H1 (cell line): ENCODE data around the gene RIPOR2. TPM values are rescaled to one million over a fixed set of nuclear protein-coding genes. Genes with fewer than 3 reads are reported as not detected.
A peak's percentile ranks its signal among the peaks of the same experiment; 100 is the strongest.

Experiments
- CTCF ChIA-PET: fragments of 300-600 bp; sonication (Branson Sonifier 250); formaldehyde crosslinking; loops from one replicate; lab custom pipeline; 2021; ENCODE audit not compliant: partially characterized antibody; lab: Charles Lee
- POLR2A ChIA-PET: fragments of 300-600 bp; sonication (Branson Sonifier 250); formaldehyde crosslinking; loops from one replicate; lab custom pipeline; 2021; ENCODE audit warnings: inconsistent platforms; ENCODE audit not compliant: partially characterized antibody; lab: Charles Lee
- DNase-seq, 2 experiments: peaks; one replicate each; pipeline versions ENCODE4 v3.0.0 to v3.0.0-alpha.2; 2010 to 2022; ENCODE audit warnings: low spot score in 2 of 2, low read depth in 1 of 2, mixed read lengths in 1 of 2
- FAIRE-seq: peaks from 2 replicates; lab custom pipeline; 2011; peaks lifted over from hg19 to GRCh38; lab: Jason Lieb, UNC
- H2AFZ ChIP-seq: 2 replicates; pipeline ENCODE4 v1.8.1; 2012; ENCODE audit warnings: low read length, inconsistent platforms
- H2AK5ac ChIP-seq: 2 replicates; pipeline ENCODE4 v1.6.1; 2013; ENCODE audit warnings: low read depth, low read length
- H2BK120ac ChIP-seq: replicated peaks from 2 replicates; pipeline ENCODE3; 2013; ENCODE audit warnings: low read depth, low read length, inconsistent platforms
- H2BK12ac ChIP-seq: 2 replicates; pipeline ENCODE4 v1.6.1; 2013; ENCODE audit warnings: low read depth, low read length
- H2BK15ac ChIP-seq: 2 replicates; pipeline ENCODE4 v1.6.1; 2013; ENCODE audit warnings: low read length
- H2BK20ac ChIP-seq: 2 replicates; pipeline ENCODE4 v1.6.1; 2013; ENCODE audit warnings: low read length
- H2BK5ac ChIP-seq: 2 replicates; pipeline ENCODE4 v1.6.1; 2013; ENCODE audit warnings: low read depth, low read length
- H3K14ac ChIP-seq: 2 replicates; pipeline ENCODE4 v1.6.1; 2013; ENCODE audit warnings: inconsistent platforms; ENCODE audit not compliant: insufficient read length
- H3K18ac ChIP-seq: 2 replicates; pipeline ENCODE4 v1.6.1; 2013; ENCODE audit warnings: low read length; ENCODE audit errors: extremely low read depth
- H3K23ac ChIP-seq: 2 replicates; pipeline ENCODE4 v1.6.1; 2013; ENCODE audit warnings: inconsistent platforms; ENCODE audit not compliant: insufficient read length
- H3K23me2 ChIP-seq: 2 replicates; pipeline ENCODE4 v1.6.1; 2013; ENCODE audit warnings: low read depth, low read length
- H3K27ac ChIP-seq: 2 replicates; pipeline ENCODE4 v1.6.1; 2011; ENCODE audit warnings: low read depth, low read length, inconsistent platforms
- H3K27me3 ChIP-seq, 4 experiments: replicated peaks in 1 of 4; 1 replicate in 1 of 4; 2 replicates in 3 of 4; pipeline versions ENCODE4 v1.6.1 to v1.8.1; 2011 to 2013; ENCODE audit warnings: low read length in 3 of 4, mild to moderate bottlenecking in 3 of 4, inconsistent platforms in 2 of 4, mixed read lengths in 2 of 4, moderate library complexity in 1 of 4; ENCODE audit not compliant: control insufficient read depth in 3 of 4, insufficient read depth in 3 of 4; ENCODE audit errors: extremely low read depth in 1 of 4
- H3K36me3 ChIP-seq, 4 experiments: 2 replicates each; pipeline versions ENCODE4 v1.6.1 to v1.8.1; 2011 to 2013; ENCODE audit warnings: mild to moderate bottlenecking in 4 of 4, low read length in 3 of 4, moderate library complexity in 2 of 4, control low read depth in 1 of 4, inconsistent platforms in 1 of 4; ENCODE audit not compliant: insufficient read depth in 4 of 4, control insufficient read depth in 2 of 4
- H3K4ac ChIP-seq: replicated peaks from 2 replicates; pipeline ENCODE3; 2013; ENCODE audit warnings: low read length, low read depth, mixed read lengths, inconsistent platforms; ENCODE audit not compliant: insufficient read length
- H3K4me1 ChIP-seq, 4 experiments: replicated peaks in 1 of 4; 1 replicate in 1 of 4; 2 replicates in 3 of 4; pipeline versions ENCODE4 v1.6.1 to v1.8.1; 2011 to 2013; ENCODE audit warnings: low read length in 3 of 4, inconsistent platforms in 2 of 4, mixed read lengths in 1 of 4; ENCODE audit not compliant: insufficient read depth in 4 of 4, control insufficient read depth in 3 of 4
- H3K4me2 ChIP-seq, 2 experiments: 2 replicates each; pipeline versions ENCODE4 v1.6.1 to v1.8.1; 2011 to 2013; ENCODE audit warnings: low read depth in 2 of 2, low read length in 2 of 2, control low read depth in 1 of 2, inconsistent platforms in 1 of 2, mild to moderate bottlenecking in 1 of 2; ENCODE audit not compliant: insufficient read depth in 1 of 2
- H3K4me3 ChIP-seq, 4 experiments: fragments of 200-600, 300-600 bp in 1 of 4; sonication (generic), shearing (Covaris generic), sonication (Bioruptor Twin) in 1 of 4; 2 replicates each; pipeline versions ENCODE4 v1.5.1 to v1.8.1; 2011 to 2016; ENCODE audit warnings: low read length in 4 of 4, low read depth in 3 of 4, control low read depth in 2 of 4, inconsistent platforms in 2 of 4, mild to moderate bottlenecking in 2 of 4, mixed read lengths in 1 of 4, moderate library complexity in 1 of 4; ENCODE audit not compliant: insufficient read depth in 2 of 4; ENCODE audit errors: extremely low read depth in 1 of 4
- H3K56ac ChIP-seq: replicated peaks from 2 replicates; pipeline ENCODE3; 2013; ENCODE audit warnings: low read depth, mild to moderate bottlenecking, mixed read lengths, low read length, inconsistent platforms; ENCODE audit not compliant: insufficient read length
- H3K79me1 ChIP-seq: 2 replicates; pipeline ENCODE4 v1.6.1; 2013; ENCODE audit warnings: low read depth, low read length, control low read depth
- H3K79me2 ChIP-seq, 2 experiments: 2 replicates each; pipeline versions ENCODE4 v1.6.1 to v1.8.1; 2012 to 2013; ENCODE audit warnings: low read length in 2 of 2, mild to moderate bottlenecking in 2 of 2, inconsistent platforms in 1 of 2; ENCODE audit not compliant: insufficient read depth in 2 of 2, control insufficient read depth in 1 of 2
- H3K9ac ChIP-seq, 4 experiments: replicated peaks in 1 of 4; 1 replicate in 1 of 4; 2 replicates in 3 of 4; pipeline versions ENCODE4 v1.6.1 to v1.8.1; 2011 to 2013; ENCODE audit warnings: low read depth in 3 of 4, low read length in 3 of 4, control low read depth in 2 of 4, mild to moderate bottlenecking in 2 of 4, moderate library complexity in 2 of 4, inconsistent platforms in 1 of 4; ENCODE audit errors: extremely low read depth in 1 of 4
- H3K9me3 ChIP-seq, 2 experiments: 2 replicates each; pipeline versions ENCODE4 v1.6.1 to v1.8.1; 2012 to 2013; ENCODE audit warnings: mild to moderate bottlenecking in 2 of 2, moderate library complexity in 2 of 2, control low read depth in 1 of 2, inconsistent platforms in 1 of 2, low read depth in 1 of 2, low read length in 1 of 2, mixed read lengths in 1 of 2; ENCODE audit not compliant: insufficient read depth in 2 of 2
- H4K20me1 ChIP-seq, 2 experiments: replicated peaks in 1 of 2; 2 replicates each; pipeline versions ENCODE3 to v1.8.1; 2011 to 2013; ENCODE audit warnings: inconsistent platforms in 2 of 2, low read length in 2 of 2, mild to moderate bottlenecking in 1 of 2; ENCODE audit not compliant: insufficient read depth in 2 of 2, control insufficient read depth in 1 of 2
- H4K5ac ChIP-seq: 2 replicates; pipeline ENCODE4 v1.6.1; 2013; ENCODE audit warnings: low read length, low read depth, mixed read lengths, inconsistent platforms; ENCODE audit not compliant: insufficient read length
- H4K8ac ChIP-seq: 2 replicates; pipeline ENCODE4 v1.8.0; 2013; ENCODE audit warnings: mild to moderate bottlenecking, moderate library complexity, low read length, inconsistent platforms; ENCODE audit not compliant: insufficient read depth; ENCODE audit errors: extremely low read depth
- H4K91ac ChIP-seq: replicated peaks from 2 replicates; pipeline ENCODE3; 2013; ENCODE audit warnings: low read length, mixed read lengths, inconsistent platforms; ENCODE audit not compliant: insufficient read length
- BACH1 ChIP-seq: IDR thresholded peaks from 2 replicates; pipeline ENCODE4 v1.6.1; 2012; ENCODE audit warnings: low read length, improper control_type of control experiment
- JUN ChIP-seq: IDR thresholded peaks from 2 replicates; pipeline ENCODE4 v1.6.1; 2011; ENCODE audit warnings: low read depth, mild to moderate bottlenecking, improper control_type of control experiment, low read length
- MAFK ChIP-seq: IDR thresholded peaks from 2 replicates; pipeline ENCODE4 v1.6.1; 2012; ENCODE audit warnings: low read depth, mild to moderate bottlenecking, improper control_type of control experiment, low read length
- NRF1 ChIP-seq: IDR thresholded peaks from 2 replicates; pipeline ENCODE4 v1.6.1; 2011; ENCODE audit warnings: mild to moderate bottlenecking, low read depth, low read length, improper control_type of control experiment
- WGBS, 2 experiments: shearing (Covaris generic) in 1 of 2; methylation state at CpG; one replicate each; pipeline versions ENCODE4 v1.1.6 to v1.1.7; 2013 to 2015; ENCODE audit warnings: low lambda C conversion rate in 2 of 2, mixed read lengths in 2 of 2, inconsistent platforms in 1 of 2, low coverage in 1 of 2, missing lambda C conversion rate in 1 of 2; ENCODE audit not compliant: insufficient replicate concordance in 2 of 2, insufficient coverage in 1 of 2, insufficient read length in 1 of 2; ENCODE audit errors: extremely low coverage in 1 of 2, missing lambda C conversion rate in 1 of 2; 5-methylcytosine and 5-hydroxymethylcytosine counted together
- polyA plus RNA-seq, 7 experiments: library from polyadenylated mRNA; depleted of rRNA in 3 of 7; stranded (reverse) in 5 of 7; unstranded in 2 of 7; fragments of >200 nt in 5 of 7; fragments of 200-250 nt in 2 of 7; gene quantifications; 1 replicate in 5 of 7; 2 replicates in 1 of 7; 4 replicates in 1 of 7; pipeline versions ENCODE4 v1.2.1 to v1.2.3, GENCODE V29; 2011 to 2013; ENCODE audit warnings: missing spikeins in 2 of 7, mixed read lengths in 2 of 7
- total RNA-seq: library from RNA; stranded (reverse); fragmentation: NEBNext Ultra II Directional; extraction: Animal tissue kit (Norgen Biotek cat#: 25700); gene quantifications from 2 replicates; pipeline ENCODE4 v1.2.1, GENCODE V29; 2021

RIPOR2 gene
- total and polyA plus RNA-seq, 2 of the 8 experiments (the other 6 are each of a cell fraction or from before 2014, with no cell fraction given) = 16.7 to 45.6 TPM

- no peak overlapping the region for H3K4me2 ChIP-seq
- 76% methylated on average over 2 of the region's 2 CpGs; no CpG with 5 or more reads in 1 of the 2 experiments for WGBS, 2 experiments
- no peak overlapping the region for H4K91ac ChIP-seq
- H2BK15ac ChIP-seq = no peak overlapping the region
- H2BK20ac ChIP-seq = no peak overlapping the region; the same call in 1 of the 2 replicates
- H3K9me3 ChIP-seq = no peaks in the 10 kb centered on the region
- H3K18ac ChIP-seq = no peak overlapping the region
- H2BK5ac ChIP-seq = no peak overlapping the region
- H3K4ac ChIP-seq = no peak overlapping the region
- no peak overlapping the region for H3K4me3 ChIP-seq
- H3K79me2 ChIP-seq = no peaks in the 10 kb centered on the region
- peaks cover 0 to 7% (median 2%) of the 10 kb centered on the region in 4 experiments; a peak in 2 of 7 replicates for H3K4me1 ChIP-seq
- CTCF ChIA-PET = interaction anchor here (1.1 to 3.2 kb wide), 3 partner anchors 9 to 113 kb away, joined by 3 to 11 read pairs (median 3); no protein-coding TSS in a partner anchor
- 0 out of 2 replicates have a peak overlapping the region, but pooled peaks have one; percentile 7 for H2AFZ ChIP-seq
- no peak overlapping the region for H3K9ac ChIP-seq
- no peaks in the 10 kb centered on the region for H3K23me2 ChIP-seq
- H3K36me3 ChIP-seq = no peaks in the 10 kb centered on the region
- H2AK5ac ChIP-seq = no peak overlapping the region
- H3K27me3 ChIP-seq = no peaks in the 10 kb centered on the region
- no peak overlapping the region for H2BK120ac ChIP-seq
- TF ChIP-seq NRF1 (no peak), BACH1 (no peak), JUN (no peak), MAFK (0 out of 2 replicates have a peak, but pooled peaks have one; percentile 20)
- TF ChIP-seq, all 59 proteins: peak for 1
- Histone ChIP-seq H3K23ac (no peak overlapping the region), H4K20me1 (no peaks in the 10 kb centered on the region), H4K8ac (no peak overlapping the region), H3K56ac (no peak overlapping the region), H3K27ac (no peak overlapping the region), H3K14ac (no peak overlapping the region), H2BK12ac (peak overlapping the region; percentile 60; the same call in 1 of the 2 replicates), H4K5ac (no peak overlapping the region), H3K79me1 (no peaks in the 10 kb centered on the region)
- POLR2A ChIA-PET = interaction anchor here (1.0 to 2.1 kb wide), 2 partner anchors 11 to 23 kb away, joined by 3 to 5 read pairs; no protein-coding TSS in a partner anchor
- no peak for DNase-seq
- FAIRE-seq = no peak
These were observed 33.6 kb upstream of the RIPOR2 start for GRCh38 chr6:24969343-24969860.
